Kidney (tissue), 14 donors: Measurements from ENCODE around the gene AMOT. TPM values are rescaled to one million over a fixed set of nuclear protein-coding genes. Genes with fewer than 3 reads are reported as not detected.

ENCODE experiments used
- DNase-seq, 5 donors: peaks; one replicate each; pipeline ENCODE4 v3.0.0-alpha.2; 2013 to 2020
- FAIRE-seq: peaks from 2 replicates; lab custom pipeline; 2012; peaks lifted over from hg19 to GRCh38; lab: Jason Lieb, UNC
- H3K27ac ChIP-seq, 2 donors: one replicate each; pipeline ENCODE4 v1.7.0; 2013; ENCODE audit warnings: low read depth in 2 of 2, low read length in 2 of 2, inconsistent platforms in 1 of 2
- H3K27me3 ChIP-seq: one replicate; pipeline ENCODE4 v1.7.1; 2013; ENCODE audit warnings: low read length, inconsistent platforms; ENCODE audit not compliant: control insufficient read depth, insufficient read depth
- H3K36me3 ChIP-seq, 3 donors: one replicate each; pipeline versions ENCODE4 v1.7.0 to v1.7.1; 2013; ENCODE audit warnings: low read length in 3 of 3, control low read depth in 1 of 3, inconsistent platforms in 1 of 3; ENCODE audit not compliant: insufficient read depth in 3 of 3, control insufficient read depth in 2 of 3
- H3K4me1 ChIP-seq, 3 donors: one replicate each; pipeline versions ENCODE4 v1.7.0 to v1.7.1; 2013; ENCODE audit warnings: low read length in 3 of 3, inconsistent platforms in 1 of 3, low read depth in 1 of 3; ENCODE audit not compliant: control insufficient read depth in 2 of 3, insufficient read depth in 2 of 3
- H3K4me3 ChIP-seq, 3 donors: one replicate each; pipeline versions ENCODE4 v1.7.0 to v1.8.1; 2013; ENCODE audit warnings: low read length in 3 of 3, control low read depth in 1 of 3, inconsistent platforms in 1 of 3
- H3K9ac ChIP-seq, 3 donors: one replicate each; pipeline versions ENCODE4 v1.7.0 to v1.7.1; 2013; ENCODE audit warnings: low read length in 3 of 3, control low read depth in 1 of 3, inconsistent platforms in 1 of 3
- H3K9me3 ChIP-seq, 3 donors: one replicate each; pipeline versions ENCODE4 v1.7.0 to v1.7.1; 2013; ENCODE audit warnings: low read length in 3 of 3, control low read depth in 1 of 3, inconsistent platforms in 1 of 3; ENCODE audit not compliant: control insufficient read depth in 2 of 3, insufficient read depth in 1 of 3
- intact Hi-C: fragments of 100-400 bp; cut with DNase I; formaldehyde crosslinking; loops from one replicate; pipeline ENCODE4 v1.11.1; 2022
- polyA plus RNA-seq: library from polyadenylated mRNA; stranded (reverse); fragments of 350-450 nt; fragmentation: Illumina TruSeq; extraction: RNeasy Lipid Tissue Mini Kit (QIAGEN cat#74804); gene quantifications from one replicate; pipeline ENCODE4 v1.2.3, GENCODE V29; 2014; ENCODE audit warnings: low read depth, low replicate concordance; ENCODE audit not compliant: insufficient read depth
- total RNA-seq: library from RNA; stranded (reverse); fragmentation: NEBNext Ultra II Directional; extraction: Animal tissue kit (Norgen Biotek cat#: 25700); gene quantifications from one replicate; pipeline ENCODE4 v1.2.1, GENCODE V29; 2021
- TF ChIP-seq, protein P1 (sequence below): IDR thresholded peaks from 3 replicates; pipeline ENCODE4 v1.5.1; 2012; ENCODE audit warnings: mild to moderate bottlenecking, moderate library complexity, borderline replicate concordance; ENCODE audit not compliant: insufficient read depth; ENCODE audit errors: extremely low read depth
- donor health status: control.
- donor health status: control.
- donor health status: control.
- donor health status: control.
- donor health status: control.
- donor health status: DM: yes; HTN: yes; CAD: no.
- donor health status: Normal renal cell carcinoma (clear cell type).

The AMOT gene
- total and polyA plus RNA-seq, 2 donors from 2014 or later, result 5.5 to 35.1 TPM

DNA sequence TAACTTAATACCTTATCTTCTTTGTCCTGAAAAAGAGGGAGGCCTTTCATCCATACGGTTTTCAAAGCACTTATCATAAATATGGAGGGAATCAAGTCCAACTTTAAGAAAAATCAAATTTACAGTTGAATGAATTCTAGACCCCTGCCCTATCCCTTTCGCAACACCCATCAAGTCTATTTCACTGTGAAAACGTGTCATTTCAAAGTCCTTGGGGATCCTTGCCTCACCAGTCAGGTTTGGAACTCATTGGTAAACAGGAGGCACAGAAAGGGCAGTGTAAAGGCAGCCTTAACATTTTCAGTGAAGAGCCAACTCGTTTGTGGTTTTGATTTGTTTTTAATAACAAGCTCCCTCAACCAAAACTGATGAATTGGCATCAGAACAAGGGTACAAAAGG is 66.5 kb downstream of the AMOT start:
- H3K27me3 ChIP-seq, result no peaks in the 10 kb centered on the region
- no peaks in the 10 kb centered on the region for H3K9me3 ChIP-seq
- TF ChIP-seq, protein P1, sequence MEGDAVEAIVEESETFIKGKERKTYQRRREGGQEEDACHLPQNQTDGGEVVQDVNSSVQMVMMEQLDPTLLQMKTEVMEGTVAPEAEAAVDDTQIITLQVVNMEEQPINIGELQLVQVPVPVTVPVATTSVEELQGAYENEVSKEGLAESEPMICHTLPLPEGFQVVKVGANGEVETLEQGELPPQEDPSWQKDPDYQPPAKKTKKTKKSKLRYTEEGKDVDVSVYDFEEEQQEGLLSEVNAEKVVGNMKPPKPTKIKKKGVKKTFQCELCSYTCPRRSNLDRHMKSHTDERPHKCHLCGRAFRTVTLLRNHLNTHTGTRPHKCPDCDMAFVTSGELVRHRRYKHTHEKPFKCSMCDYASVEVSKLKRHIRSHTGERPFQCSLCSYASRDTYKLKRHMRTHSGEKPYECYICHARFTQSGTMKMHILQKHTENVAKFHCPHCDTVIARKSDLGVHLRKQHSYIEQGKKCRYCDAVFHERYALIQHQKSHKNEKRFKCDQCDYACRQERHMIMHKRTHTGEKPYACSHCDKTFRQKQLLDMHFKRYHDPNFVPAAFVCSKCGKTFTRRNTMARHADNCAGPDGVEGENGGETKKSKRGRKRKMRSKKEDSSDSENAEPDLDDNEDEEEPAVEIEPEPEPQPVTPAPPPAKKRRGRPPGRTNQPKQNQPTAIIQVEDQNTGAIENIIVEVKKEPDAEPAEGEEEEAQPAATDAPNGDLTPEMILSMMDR, result no peak
- FAIRE-seq, result no peak
- no peak overlapping the region for H3K27ac ChIP-seq
- H3K4me1 ChIP-seq, result no peaks in the 10 kb centered on the region
- H3K36me3 ChIP-seq, result peaks cover under 1 to 8% (median 2%) of the 10 kb centered on the region in 3 donors
- no peak overlapping the region for H3K9ac ChIP-seq
- H3K4me3 ChIP-seq, result no peak overlapping the region
- DNase-seq, result no peak
- intact Hi-C loops, result no loop called here

DNA sequence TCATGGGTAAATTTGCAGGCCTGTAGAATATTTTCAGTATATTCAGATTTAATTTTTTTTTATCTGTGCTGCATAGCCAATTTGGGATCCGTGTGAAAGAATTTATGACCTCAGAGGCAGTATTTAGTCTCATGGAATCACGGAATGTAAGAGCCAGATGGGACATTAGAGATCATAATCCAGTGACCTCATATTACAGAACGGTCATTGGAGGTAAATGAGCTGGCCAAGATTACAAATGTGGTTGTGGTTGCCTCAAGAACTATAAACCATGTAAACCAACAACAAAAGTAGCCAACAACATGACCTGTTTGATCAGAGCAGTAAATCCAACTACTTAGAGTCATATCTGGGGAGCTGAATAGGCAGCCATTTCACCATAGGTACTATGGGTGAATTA is 71.6 kb downstream of the AMOT start:
- intact Hi-C loops, result no loop called here
- no peak for FAIRE-seq
- Histone ChIP-seq H3K36me3 (no peaks in the 10 kb centered on the region), H3K9ac (no peak overlapping the region), H3K27me3 (no peaks in the 10 kb centered on the region), H3K4me3 (no peak overlapping the region), H3K27ac (no peak overlapping the region), H3K4me1 (no peaks in the 10 kb centered on the region), H3K9me3 (no peaks in the 10 kb centered on the region)
- DNase-seq, result no peak
- TF ChIP-seq, protein P1, result no peak

DNA sequence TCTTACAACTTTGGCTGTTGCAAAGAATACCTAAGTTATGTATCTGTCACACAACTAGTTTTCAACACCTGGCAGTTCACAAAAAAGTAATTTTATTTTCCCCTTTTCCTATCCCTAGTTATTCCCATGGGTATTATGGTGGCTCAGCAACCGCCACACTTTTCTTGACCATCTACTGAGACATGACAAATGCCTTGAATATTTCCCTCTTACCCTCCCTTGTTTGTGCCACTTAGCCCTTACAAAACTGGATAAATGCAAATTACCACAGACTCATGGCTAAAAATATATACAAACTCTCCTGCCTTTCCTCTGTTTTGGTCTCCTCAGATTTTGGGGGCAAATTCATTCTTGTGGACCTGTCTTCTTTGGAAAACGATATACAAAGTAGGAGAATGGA is 72.1 kb downstream of the AMOT start:
- Histone ChIP-seq H3K9me3 (no peaks in the 10 kb centered on the region), H3K9ac (no peak overlapping the region), H3K4me1 (no peaks in the 10 kb centered on the region), H3K27me3 (no peaks in the 10 kb centered on the region), H3K36me3 (no peaks in the 10 kb centered on the region), H3K27ac (no peak overlapping the region), H3K4me3 (no peak overlapping the region)
- TF ChIP-seq, protein P1, result no peak
- DNase-seq, result no peak
- FAIRE-seq, result no peak
- intact Hi-C loops, result no loop called here

DNA sequence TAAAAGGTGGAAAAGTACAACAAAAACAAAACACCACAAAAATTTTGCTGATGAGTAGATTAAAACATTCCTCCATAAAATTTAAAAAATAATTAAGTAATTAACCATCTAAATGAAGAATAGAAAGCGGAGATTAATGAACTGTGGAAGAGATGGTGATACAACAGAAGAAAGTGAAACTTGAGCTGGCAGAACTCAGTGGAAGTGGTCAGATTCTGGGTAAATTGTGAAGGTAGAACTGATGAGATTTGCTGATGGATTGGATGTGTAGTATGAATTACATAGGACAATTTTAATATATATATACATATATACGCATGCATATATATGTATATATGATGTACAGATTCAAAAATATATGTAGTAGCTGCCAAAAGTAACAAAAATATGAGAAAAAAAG is 73.9 kb downstream of the AMOT start:
- no peak overlapping the region for H3K9ac ChIP-seq
- DNase-seq, result no peak
- no peaks in the 10 kb centered on the region for H3K27me3 ChIP-seq
- no peaks in the 10 kb centered on the region for H3K9me3 ChIP-seq
- intact Hi-C loops, result no loop called here
- no peak overlapping the region for H3K4me3 ChIP-seq
- H3K36me3 ChIP-seq, result no peaks in the 10 kb centered on the region
- no peak for FAIRE-seq
- no peaks in the 10 kb centered on the region for H3K4me1 ChIP-seq
- no peak overlapping the region for H3K27ac ChIP-seq
- TF ChIP-seq, protein P1, result no peak
